HEK293 (cell line): ENCODE data around the gene TNPO3.

Experiments used
- PRDM10 ChIP-seq: fragments of 450-650 bp; formaldehyde crosslinking; IDR thresholded peaks from 2 replicates; pipeline ENCODE4 v1.5.1; 2016; ENCODE audit warnings: missing biosample characterization, missing genetic modification characterization
- SETDB1 ChIP-seq: IDR thresholded peaks from one replicate; pipeline ENCODE4 v1.6.1; 2017; ENCODE audit warnings: mild to moderate bottlenecking, low read length, moderate library complexity, mixed read lengths; ENCODE audit not compliant: insufficient read length
- SP7 ChIP-seq: fragments of 450-650 bp; formaldehyde crosslinking; IDR thresholded peaks from 2 replicates; pipeline ENCODE4 v1.5.1; 2016; ENCODE audit warnings: missing biosample characterization, missing genetic modification characterization
- ZBTB10 ChIP-seq: fragments of 450-650 bp; formaldehyde crosslinking; IDR thresholded peaks from 2 replicates; pipeline ENCODE4 v1.5.1; 2016; ENCODE audit warnings: missing biosample characterization, missing genetic modification characterization
- ZBTB48 ChIP-seq: fragments of 450-650 bp; formaldehyde crosslinking; IDR thresholded peaks from 2 replicates; pipeline ENCODE4 v1.5.1; 2016; ENCODE audit warnings: missing biosample characterization, missing genetic modification characterization
- ZFHX2 ChIP-seq: fragments of 450-650 bp; formaldehyde crosslinking; conservative IDR thresholded peaks from 2 replicates; pipeline ENCODE4 v1.5.1; 2016; ENCODE audit warnings: missing biosample characterization, missing genetic modification characterization
- ZIC2 ChIP-seq: fragments of 450-650 bp; formaldehyde crosslinking; IDR thresholded peaks from 2 replicates; pipeline ENCODE4 v1.5.1; 2016; ENCODE audit warnings: missing biosample characterization, missing genetic modification characterization
- ZNF140 ChIP-seq: fragments of 450-650 bp; formaldehyde crosslinking; IDR thresholded peaks from 2 replicates; pipeline ENCODE4 v1.5.1; 2016; ENCODE audit warnings: missing biosample characterization, missing genetic modification characterization
- ZNF146 ChIP-seq: fragments of 450-650 bp; formaldehyde crosslinking; IDR thresholded peaks from 2 replicates; pipeline ENCODE4 v1.5.1; 2016; ENCODE audit warnings: missing biosample characterization, missing genetic modification characterization
- ZNF311 ChIP-seq: fragments of 450-650 bp; formaldehyde crosslinking; IDR thresholded peaks from 2 replicates; pipeline ENCODE4 v1.5.1; 2017; ENCODE audit warnings: missing biosample characterization, missing genetic modification characterization, borderline replicate concordance
- ZNF530 ChIP-seq: fragments of 450-650 bp; formaldehyde crosslinking; IDR thresholded peaks from 2 replicates; pipeline ENCODE4 v1.5.1; 2016; ENCODE audit warnings: low read depth, missing biosample characterization, missing genetic modification characterization
- TF ChIP-seq, protein P1 (sequence below): fragments of 450-650 bp; formaldehyde crosslinking; IDR thresholded peaks from 2 replicates; pipeline ENCODE4 v1.5.1; 2016; ENCODE audit warnings: missing biosample characterization, missing genetic modification characterization
- TF ChIP-seq, protein P2 (sequence below): fragments of 450-650 bp; formaldehyde crosslinking; IDR thresholded peaks from 2 replicates; pipeline ENCODE4 v1.5.1; 2016; ENCODE audit warnings: missing biosample characterization, missing genetic modification characterization

DNA sequence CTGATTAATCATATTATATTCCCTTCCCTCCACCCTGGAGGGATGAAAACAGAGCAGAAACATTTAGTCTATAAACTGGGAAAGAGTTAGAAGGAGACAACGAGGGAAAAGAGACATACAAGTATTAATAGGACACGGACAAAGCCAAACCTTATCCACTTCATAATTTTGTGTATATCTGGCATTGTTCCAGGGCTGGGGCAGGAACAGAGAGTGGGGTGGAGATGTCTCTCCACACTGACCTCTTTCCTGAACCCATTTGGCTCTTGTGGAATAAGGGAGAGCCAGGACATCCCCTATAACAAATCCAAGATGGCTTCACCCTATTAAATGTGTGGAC is 45.9 kb upstream of the TNPO3 start:
- TF ChIP-seq SETDB1 (no peak), SP7 (no peak), ZNF311 (tag by site-specific recombination) (no peak), ZFHX2 (no peak), ZIC2 (tag by site-specific recombination) (no peak), ZNF530 (tag by site-specific recombination) (no peak), ZNF146 (tag by site-specific recombination) (no peak), ZBTB48 (no peak), PRDM10 (tag by site-specific recombination) (no peak), ZNF140 (tag by site-specific recombination) (no peak), ZBTB10 (tag by site-specific recombination) (no peak)
- TF ChIP-seq, protein P1, sequence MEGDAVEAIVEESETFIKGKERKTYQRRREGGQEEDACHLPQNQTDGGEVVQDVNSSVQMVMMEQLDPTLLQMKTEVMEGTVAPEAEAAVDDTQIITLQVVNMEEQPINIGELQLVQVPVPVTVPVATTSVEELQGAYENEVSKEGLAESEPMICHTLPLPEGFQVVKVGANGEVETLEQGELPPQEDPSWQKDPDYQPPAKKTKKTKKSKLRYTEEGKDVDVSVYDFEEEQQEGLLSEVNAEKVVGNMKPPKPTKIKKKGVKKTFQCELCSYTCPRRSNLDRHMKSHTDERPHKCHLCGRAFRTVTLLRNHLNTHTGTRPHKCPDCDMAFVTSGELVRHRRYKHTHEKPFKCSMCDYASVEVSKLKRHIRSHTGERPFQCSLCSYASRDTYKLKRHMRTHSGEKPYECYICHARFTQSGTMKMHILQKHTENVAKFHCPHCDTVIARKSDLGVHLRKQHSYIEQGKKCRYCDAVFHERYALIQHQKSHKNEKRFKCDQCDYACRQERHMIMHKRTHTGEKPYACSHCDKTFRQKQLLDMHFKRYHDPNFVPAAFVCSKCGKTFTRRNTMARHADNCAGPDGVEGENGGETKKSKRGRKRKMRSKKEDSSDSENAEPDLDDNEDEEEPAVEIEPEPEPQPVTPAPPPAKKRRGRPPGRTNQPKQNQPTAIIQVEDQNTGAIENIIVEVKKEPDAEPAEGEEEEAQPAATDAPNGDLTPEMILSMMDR (tag by site-specific recombination), result no peak
- TF ChIP-seq, protein P2, sequence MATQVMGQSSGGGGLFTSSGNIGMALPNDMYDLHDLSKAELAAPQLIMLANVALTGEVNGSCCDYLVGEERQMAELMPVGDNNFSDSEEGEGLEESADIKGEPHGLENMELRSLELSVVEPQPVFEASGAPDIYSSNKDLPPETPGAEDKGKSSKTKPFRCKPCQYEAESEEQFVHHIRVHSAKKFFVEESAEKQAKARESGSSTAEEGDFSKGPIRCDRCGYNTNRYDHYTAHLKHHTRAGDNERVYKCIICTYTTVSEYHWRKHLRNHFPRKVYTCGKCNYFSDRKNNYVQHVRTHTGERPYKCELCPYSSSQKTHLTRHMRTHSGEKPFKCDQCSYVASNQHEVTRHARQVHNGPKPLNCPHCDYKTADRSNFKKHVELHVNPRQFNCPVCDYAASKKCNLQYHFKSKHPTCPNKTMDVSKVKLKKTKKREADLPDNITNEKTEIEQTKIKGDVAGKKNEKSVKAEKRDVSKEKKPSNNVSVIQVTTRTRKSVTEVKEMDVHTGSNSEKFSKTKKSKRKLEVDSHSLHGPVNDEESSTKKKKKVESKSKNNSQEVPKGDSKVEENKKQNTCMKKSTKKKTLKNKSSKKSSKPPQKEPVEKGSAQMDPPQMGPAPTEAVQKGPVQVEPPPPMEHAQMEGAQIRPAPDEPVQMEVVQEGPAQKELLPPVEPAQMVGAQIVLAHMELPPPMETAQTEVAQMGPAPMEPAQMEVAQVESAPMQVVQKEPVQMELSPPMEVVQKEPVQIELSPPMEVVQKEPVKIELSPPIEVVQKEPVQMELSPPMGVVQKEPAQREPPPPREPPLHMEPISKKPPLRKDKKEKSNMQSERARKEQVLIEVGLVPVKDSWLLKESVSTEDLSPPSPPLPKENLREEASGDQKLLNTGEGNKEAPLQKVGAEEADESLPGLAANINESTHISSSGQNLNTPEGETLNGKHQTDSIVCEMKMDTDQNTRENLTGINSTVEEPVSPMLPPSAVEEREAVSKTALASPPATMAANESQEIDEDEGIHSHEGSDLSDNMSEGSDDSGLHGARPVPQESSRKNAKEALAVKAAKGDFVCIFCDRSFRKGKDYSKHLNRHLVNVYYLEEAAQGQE (tag by site-specific recombination), result no peak
